Fibroblast of lung (primary cell): ENCODE measurements around the gene ASXL3.

ENCODE experiments used
- CTCF ChIP-seq, 2 donors: IDR thresholded peaks in 1 of 2; conservative IDR thresholded peaks in 1 of 2; 1 replicate in 1 of 2; 2 replicates in 1 of 2; pipeline ENCODE4 v1.5.1; 2011 to 2012; ENCODE audit warnings: low read length in 2 of 2, control low read depth in 1 of 2, inconsistent platforms in 1 of 2, low read depth in 1 of 2, mild to moderate bottlenecking in 1 of 2
- EZH2 ChIP-seq: IDR thresholded peaks from 2 replicates; pipeline ENCODE4 v1.5.1; 2012; ENCODE audit warnings: low read length, control low read depth, mild to moderate bottlenecking; ENCODE audit errors: missing control alignments

DNA sequence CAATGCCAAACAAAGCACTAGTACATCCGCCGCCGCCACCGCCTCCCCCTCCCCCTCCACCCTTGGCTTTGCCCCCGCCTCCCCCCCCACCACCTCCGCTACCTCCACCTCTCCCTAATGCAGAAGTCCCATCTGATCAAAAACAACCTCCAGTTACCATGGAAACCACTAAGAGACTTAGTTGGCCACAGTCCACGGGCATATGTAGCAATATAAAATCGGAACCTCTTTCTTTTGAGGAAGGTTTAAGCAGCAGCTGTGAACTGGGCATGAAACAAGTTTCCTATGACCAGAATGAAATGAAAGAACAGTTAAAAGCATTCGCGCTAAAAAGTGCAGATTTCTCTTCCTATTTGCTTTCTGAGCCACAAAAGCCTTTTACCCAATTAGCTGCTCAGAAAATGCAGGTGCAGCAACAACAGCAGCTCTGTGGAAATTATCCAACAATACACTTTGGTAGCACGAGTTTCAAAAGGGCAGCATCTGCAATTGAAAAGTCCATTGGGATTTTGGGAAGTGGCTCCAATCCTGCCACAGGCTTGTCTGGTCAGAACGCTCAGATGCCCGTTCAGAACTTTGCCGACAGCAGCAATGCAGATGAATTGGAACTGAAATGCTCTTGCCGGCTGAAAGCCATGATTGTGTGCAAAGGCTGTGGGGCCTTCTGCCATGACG lies 168.0 kb downstream of the ASXL3 start:
- TF ChIP-seq CTCF (conservative IDR thresholded peaks at IDR 0.05 in 1 of 2, IDR thresholded peaks at IDR 0.05 in 1 of 2; ENCODE audit: low read depth in 1 of 2, low read length in 2 of 2), result no peak
- no peak for TF ChIP-seq EZH2
